Spleen (tissue), 7 donors: ENCODE results near the gene TM4SF18.

Source experiments
- CTCF ChIP-seq, 11 experiments: fragments of 200-600 bp in 7 of 11; fragments of 450-650 bp in 4 of 11; sonication (generic) in 4 of 11; IDR thresholded peaks in 8 of 11; conservative IDR thresholded peaks in 3 of 11; 1 replicate in 7 of 11; 2 replicates in 4 of 11; pipeline versions ENCODE4 v1.4.0 to v1.8.0; 2016 to 2021; ENCODE audit warnings: antibody characterized with exemption in 11 of 11, inconsistent platforms in 4 of 11, mild to moderate bottlenecking in 1 of 11
- POLR2A ChIP-seq, 3 donors: fragments of 450-650 bp; IDR thresholded peaks; one replicate each; pipeline ENCODE4 v1.5.1; 2017; ENCODE audit warnings: antibody characterized with exemption in 3 of 3, mild to moderate bottlenecking in 1 of 3
- donor health status: DM: no; HTN: no; CAD: no; lungs with moderate emphysema.
- donor health status: DM: no; HTN: no; CAD: no.
- donor health status: DM: no; HTN: no; CAD: no.

GRCh38 chr3:149382101-149382467 lies 48.6 kb upstream of the TM4SF18 start:
- no peak for TF ChIP-seq CTCF (IDR thresholded peaks at IDR 0.05 in 8 of 11, conservative IDR thresholded peaks at IDR 0.05 in 3 of 11)
- no peak for TF ChIP-seq POLR2A (IDR thresholded peaks at IDR 0.05)
